GM11168 (cell line): Measurements from ENCODE around the gene TRMT44.

Source experiments
- in situ Hi-C: fragments of 300-500 bp; cut with MboI; formaldehyde crosslinking; loops from one replicate; pipeline ENCODE4 v1.12.0; 2022; ENCODE audit warnings: low sequenced_read_pairs; ENCODE audit not compliant: unreplicated experiment

Gene TRMT44

DNA sequence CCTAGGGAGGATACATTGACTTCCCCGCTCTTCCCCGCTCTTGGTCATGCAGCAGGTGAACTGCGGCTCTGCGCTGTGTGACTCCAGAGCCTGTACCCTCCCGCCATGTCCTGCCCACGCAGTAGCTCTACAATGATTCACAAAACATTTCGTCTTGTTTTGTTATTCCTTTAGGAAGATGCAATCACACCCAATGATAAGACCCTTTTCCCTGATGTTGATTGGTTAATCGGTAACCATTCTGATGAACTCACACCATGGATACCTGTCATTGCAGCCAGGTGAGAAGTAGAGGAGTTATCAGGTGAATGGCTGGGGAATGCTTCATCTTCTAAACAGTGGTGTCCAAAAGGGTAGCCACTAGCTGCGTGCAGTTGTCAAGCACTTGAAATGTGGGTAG lies 23.2 kb downstream of the TRMT44 start:
- in situ Hi-C loops, result no loop called here

DNA sequence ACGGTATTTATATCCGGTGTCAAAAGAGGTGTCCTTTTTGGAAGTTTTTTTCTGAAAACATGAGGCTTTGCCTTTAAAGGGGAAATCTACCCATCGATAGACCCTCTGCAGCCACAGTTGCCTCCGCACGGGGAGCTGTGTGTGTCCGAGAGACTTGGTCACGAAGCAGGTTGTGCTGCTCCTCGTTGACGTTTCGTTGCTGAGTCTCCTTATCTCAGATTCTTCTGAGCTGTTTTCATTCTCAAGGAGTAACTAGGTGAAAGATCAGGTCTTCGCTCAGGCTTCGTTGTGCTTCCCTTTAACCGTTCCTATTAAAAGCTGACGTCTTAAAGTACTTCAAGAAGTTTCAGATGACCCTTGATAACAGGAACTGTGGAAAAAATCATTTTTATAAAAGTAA lies 23.8 kb downstream of the TRMT44 start:
- in situ Hi-C loops, result no loop called here

DNA sequence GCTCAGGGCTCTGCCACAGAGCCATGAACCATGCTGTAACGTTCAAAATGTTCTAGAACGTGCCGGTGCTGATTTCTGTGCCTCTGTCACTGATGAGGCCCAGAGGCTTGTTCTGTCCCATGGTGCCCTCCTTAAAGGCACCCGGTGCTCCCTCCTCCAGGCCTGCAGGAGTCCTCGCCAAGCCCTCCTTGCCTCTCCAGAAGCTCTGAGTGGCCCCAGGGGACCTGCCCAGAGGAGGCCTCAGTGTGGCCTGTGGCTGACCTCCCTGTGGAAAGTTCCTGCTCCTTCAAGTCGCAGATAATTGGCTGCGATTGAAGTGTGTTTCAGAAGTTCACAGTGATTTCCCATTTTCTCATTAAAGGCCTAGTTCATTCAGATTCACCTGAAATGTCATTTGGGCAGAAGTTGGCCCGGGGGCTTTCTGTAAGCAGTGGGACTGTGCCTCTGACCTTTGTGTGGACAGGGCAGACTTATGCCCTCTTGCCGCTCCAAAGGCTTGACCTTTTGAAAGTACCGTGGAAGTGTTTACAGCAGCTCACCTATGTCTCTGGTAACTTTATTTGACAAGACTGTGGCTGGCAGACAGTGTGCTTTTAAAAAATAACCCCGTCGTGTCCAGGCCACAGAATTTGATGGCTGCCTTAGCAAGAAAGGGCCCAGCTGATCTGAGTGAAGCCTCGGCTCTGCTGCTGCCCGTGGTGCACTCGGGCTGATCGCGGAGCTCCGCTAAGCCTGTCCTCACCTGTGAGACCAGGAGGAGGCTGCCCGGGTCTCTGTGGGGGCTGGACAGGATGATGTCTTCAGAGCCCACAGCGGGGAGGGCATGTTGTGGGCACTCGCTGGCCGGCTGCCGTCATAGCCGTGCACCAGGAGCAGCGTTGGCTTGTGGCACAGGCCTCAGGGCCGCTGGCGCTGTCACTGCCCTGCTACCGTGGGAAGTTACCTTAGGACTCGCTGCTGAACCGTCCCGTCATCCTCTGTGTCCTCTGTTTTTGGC lies 25.3 kb downstream of the TRMT44 start:
- in situ Hi-C loops, result no loop called here

DNA sequence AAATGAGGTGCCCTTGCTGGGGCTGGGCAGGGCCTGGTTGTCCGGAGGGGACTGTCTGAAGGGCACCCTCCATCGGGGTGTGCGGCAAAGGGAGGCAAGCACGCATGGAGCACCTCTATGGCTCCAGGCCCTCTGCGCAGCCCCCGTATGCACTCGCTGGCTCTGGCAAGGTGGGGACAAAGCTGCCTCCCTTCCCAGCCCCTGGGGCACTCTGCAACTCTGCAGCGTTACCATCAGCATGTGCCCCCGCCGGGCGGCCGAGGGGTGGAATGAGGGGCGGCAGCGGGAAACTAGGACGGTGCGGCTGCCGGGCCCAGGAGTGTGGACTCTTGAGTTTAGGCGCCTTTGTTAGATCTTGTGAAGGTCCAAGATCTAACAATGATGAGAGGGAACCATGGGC lies 26.4 kb downstream of the TRMT44 start:
- in situ Hi-C loops, result no loop called here

DNA sequence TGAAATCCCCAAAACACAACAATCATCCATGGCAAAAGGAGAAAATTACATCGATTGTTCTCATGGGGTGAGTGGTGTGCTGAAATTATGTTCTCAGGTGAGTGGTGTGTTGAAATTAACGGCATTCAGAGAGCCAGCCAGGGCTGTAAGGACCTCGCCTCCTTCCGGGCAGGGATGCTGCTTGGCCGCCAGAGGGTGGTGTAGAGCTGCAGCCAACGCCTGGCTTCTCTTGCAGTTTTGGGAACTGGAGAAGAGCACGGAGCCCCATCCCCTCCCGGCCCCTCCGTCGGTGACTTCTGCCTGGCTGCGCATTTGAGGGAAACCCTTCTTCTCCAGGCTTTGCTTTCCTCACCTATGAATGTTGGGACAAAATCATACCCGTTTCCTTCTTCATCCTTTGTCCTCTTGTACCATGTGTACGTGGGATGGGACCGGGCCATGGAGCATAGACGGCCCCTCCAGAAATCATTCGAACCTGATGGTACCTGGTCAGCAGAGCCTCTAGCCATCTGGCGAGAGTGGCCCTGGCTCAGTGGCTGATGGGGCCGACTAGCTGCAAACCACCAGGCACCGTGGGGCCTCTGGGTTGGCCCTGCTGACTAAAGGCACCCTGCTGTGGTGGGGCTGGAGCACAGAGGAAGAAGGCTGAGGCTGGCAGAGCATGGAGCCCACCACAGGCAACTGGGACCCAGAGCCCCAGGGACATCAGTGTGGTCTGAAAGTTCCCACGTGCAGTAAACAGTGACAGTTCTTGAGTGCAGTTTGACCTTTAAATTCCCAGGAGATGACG lies 28.4 kb downstream of the TRMT44 start:
- in situ Hi-C loops, result no loop called here

DNA sequence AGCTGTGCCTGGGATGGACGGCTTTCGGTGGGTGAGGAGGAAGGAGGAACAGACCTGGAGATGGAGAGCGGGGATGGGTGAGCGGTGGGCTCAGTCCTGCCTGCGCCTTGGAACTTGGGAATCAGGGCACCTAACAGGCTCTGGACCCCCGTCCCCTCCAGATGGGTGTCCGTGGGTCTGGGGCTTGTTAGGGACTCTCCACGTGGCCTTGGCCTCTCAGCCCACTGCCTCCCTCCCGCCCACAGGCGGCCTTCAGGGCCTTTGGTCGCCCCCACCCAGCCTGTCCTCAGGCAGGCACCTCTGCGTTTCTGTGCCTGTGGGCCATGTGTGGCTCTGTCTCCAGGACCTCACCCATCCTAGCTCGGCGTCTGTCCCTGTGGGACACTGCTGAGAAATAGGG lies 29.0 kb downstream of the TRMT44 start:
- in situ Hi-C loops, result no loop called here

DNA sequence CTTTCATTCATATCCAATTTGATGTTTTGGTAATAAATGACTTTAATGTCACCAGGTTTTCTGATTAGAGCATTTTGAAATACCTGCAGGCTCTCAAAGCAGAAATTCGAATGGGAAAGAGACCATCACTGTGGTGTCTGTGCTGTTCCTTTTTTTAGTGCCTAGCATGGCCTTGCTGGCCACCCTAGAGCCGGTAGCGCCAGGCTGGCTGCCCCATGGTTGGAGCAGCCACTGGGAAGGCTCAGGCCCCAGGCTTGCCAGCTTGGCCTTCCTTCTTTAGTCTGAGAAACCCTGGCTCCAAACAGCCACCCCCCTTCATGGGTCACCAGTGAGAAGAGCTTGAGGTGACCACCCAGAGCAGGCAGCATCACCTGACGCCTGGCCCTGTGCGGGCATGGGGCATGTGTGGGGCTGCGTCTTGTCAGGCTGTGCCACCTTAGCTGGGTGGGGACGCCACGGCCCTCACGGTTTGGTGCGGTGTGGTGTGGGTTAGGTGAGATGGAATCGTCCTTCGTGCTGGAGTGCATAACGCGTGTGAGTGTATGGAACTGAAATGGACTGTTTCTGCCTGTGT lies 30.0 kb downstream of the TRMT44 start:
- in situ Hi-C loops, result loop anchor here (10.0 kb wide), 1 partner anchor 64 kb away; no protein-coding TSS in a partner anchor

DNA sequence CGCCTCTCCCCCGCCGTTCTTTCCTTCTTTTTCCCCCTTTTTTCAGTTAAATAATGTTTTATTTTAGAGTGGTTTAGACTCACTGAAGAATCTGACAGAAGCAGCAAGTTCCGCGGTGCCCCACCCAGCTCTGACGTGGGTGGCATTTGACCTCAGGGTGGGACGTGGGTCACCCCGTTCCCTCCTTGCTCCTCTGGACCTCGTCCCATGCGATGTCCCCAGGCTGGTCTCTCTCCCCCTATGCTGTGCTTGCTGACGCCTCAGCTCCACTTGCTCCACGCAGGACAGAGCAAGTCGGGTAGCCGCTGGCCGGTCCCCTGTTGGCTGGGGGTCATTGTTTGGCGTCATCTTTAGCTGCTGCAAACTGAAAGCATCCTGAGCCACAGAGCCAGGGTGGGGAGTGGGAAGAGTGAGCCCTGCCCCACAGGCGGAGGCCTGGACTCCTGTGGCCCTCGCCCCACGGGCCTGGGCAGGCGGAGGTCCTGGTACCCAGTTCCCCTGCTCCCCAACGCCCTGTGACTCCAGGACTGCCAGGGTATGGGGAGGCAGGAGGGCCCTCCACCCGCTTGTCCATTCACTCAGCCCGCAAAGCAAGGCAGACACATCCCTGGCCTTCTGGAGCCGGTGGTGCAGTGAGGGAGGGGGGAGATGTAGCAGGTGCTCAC lies 30.8 kb downstream of the TRMT44 start:
- in situ Hi-C loops, result loop anchor here (10.0 kb wide), 1 partner anchor 63 kb away; no protein-coding TSS in a partner anchor

DNA sequence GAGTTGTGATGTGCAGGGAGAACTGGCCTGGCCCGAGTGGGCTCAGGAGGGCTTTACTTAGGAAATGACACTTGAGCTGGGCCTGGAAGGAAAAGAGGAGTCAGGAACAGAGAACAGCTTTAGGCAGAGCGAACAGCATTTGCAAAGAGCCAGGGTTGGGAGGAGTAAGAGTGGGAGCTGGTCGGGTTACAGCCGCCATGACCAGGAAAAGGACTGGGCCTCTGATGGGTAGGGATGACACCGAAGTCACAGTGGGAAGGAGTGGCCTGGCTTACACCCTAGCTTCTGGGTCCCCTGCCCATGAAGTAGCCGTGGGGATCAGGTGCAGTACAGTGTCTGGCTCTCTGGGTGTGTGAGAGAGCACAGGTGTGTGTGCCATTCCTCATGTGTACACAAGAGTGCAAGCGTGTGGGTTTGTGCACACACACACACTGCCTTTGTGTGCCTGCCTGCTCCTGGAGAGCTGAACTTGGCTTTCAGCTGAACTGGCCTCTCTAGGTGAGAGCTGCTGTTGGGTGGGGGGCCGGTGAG lies 31.6 kb downstream of the TRMT44 start:
- in situ Hi-C loops, result loop anchor here (10.0 kb wide), 1 partner anchor 63 kb away; no protein-coding TSS in a partner anchor

DNA sequence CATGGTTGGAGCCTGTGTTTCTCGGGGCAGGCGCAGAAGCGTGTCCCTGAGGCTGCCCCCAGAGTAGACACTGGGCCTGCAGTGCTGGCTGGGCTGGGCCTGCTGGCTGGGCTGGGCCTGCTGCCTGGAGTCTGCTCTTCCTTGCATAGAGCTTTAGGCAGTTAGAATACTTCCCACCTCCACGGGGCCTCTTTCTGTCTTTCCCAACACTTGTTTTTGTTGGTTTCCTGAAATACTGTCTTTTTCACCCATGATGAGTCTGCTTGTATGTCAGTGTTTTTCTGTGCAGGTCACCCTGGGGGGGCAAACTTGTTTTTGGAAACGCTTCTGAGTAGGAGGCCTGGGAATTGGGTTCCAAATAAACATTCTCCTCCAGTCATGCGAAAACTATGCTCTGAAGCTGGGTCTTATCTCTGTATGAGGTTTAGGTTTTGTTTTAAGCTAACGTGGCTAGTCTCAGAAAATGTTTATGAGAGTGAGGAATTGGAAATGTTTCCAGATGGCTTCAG lies 32.2 kb downstream of the TRMT44 start:
- in situ Hi-C loops, result loop anchor here (10.0 kb wide), 1 partner anchor 62 kb away; no protein-coding TSS in a partner anchor

DNA sequence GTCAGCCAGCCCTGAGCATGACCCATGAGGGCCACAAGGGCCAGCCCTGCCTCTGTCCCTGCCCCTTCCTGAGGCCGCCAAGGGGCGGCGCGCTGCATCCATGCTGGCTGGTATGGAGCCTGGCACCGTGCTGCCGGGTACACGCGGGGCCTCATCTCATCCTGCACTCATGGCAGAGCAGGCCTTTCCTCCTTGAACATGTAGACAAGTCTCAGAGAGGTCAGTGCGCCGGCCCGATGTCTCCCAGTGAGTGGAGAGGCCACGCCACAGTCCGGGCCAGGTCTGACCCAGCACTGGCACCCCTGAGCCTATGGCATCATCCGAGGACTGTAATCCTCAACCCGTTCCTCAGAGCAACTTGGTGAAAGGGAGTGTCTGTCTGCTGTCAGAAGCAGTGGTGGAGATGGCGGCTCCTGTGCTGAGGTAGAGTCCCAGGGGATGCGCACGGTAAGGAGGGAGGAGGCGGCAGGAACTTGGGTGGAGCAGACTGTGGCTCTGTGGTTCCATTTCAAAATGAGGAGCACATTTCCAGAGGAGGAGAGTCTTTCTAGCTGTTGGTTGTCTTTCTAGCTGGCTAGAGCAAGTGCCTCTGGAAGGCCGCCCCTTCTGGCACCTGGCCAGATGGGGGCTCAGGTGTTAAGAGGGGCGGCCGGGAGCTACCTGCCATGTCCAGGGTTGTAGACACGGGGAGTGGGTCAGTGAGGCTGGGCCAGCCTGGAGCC lies 32.8 kb downstream of the TRMT44 start:
- in situ Hi-C loops, result loop anchor here (10.0 kb wide), 1 partner anchor 61 kb away; no protein-coding TSS in a partner anchor

DNA sequence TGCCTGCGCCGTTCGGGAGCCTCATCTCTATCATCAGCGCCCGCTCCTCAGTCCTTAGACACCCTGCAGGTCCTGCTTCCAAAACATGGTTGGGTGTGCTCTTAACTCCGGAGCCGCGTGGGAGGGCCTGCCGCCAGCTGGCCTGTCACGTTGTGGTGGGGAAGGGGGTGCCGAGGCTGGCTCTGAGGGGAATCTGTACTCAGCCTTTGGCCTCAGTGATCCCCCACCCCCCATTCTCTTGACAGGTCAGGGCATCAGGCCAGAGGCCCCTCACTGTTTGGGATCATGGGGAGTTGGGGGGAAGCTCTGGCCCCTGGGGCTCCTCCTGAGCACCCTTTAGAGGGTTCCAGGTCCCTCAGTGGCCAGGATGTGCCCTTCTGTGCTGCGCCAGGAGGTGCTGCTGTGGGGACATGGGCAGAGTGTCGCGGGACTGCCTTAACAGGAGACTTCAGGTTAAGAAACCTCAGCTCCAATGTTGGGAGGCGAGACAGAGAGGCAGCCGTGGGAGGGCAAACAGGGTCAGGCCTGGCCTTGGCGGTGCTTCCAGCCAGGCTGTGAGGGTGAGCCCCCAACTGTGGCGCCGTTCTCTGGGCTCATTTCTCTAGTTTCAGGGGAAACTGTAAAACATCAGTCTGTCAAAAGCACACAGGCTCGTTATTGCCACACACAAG lies 33.5 kb downstream of the TRMT44 start:
- in situ Hi-C loops, result loop anchor here (10.0 kb wide), 1 partner anchor 61 kb away; no protein-coding TSS in a partner anchor

DNA sequence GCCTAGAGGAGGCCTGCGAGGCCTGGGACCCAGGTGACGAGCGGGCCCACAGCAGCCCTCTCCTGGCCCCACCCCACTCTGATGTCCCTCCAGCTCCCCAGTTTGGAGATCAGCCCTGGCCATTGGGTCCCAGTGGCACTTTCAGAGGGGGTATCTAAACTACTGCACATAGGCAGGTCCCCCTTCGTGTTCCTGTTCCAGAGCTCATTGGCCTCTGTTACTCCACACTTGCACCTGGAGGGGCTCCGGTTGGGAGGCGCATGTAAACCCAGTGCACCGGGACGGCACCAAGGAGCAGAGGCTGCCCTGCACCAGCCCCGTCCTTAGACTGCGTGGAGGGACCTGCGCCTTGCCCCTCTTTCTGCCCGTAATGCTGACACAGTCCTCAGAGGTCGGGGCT lies 34.3 kb downstream of the TRMT44 start:
- in situ Hi-C loops, result loop anchor here (10.0 kb wide), 1 partner anchor 60 kb away; no protein-coding TSS in a partner anchor

DNA sequence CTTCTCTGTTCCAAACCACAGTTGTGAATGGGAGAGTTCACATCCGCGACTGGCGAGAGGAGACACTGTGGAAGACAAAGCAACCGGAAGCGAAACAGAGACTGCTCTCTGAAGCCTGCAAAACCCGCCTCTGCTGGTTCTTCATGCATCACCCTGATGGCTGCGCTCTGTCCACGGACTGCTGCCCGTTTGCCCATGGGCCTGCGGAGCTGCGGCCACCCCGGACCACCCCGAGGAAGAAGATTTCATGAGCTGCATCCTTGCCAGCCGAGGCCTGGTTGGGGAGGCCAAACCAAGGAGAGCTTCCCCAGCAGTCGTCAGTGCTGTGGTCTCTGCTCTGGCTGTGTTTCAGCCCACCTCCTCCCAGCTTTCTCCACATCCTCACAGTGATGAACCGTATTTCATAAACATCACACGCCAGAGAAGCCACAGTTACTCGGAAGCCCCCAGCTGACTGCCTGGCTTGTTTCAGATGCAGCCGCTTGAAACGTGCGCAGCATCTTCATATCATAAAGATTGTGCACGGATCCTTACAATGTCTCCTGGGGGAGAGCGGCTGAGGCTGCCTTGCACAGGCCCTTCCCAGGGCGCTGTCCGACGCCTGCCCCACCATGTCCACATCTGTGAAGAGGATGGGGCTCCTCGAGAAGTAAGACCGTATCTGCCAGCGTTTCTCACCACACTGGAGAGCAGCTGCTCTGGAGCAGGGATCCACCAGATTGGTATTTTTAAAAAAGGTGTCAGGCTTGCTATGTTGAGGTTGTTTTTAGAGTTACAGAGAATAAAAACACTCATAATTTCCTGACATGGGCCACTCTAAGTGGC lies 35.4 kb downstream of the TRMT44 start:
- in situ Hi-C loops, result loop anchor here (10.0 kb wide), 1 partner anchor 59 kb away; no protein-coding TSS in a partner anchor

DNA sequence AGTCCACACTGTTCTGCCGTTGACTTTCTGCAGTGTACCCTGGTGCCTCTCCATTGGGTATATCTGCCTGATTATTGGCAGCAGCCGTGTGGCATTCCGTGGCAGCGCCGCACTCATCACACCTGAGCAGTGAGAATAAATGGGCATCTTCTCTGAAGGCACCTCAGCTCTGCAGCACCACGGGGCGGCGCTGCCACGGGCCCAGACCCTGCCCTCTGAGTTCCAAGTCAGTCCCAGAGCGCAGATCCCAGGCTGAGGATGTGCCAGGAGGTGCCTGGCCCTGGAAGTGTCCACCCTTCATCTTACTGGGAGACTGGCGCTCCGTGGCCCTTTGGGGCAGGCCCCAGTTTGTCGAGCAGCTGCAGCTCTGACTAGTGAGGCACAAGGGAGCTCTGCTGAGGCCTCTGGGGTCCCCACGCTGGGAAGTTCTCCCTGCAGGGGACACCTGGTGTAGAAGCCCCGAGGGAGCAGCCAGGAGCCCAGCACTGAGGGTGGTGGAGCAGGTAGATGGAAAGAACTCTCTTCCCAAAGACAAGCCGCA lies 36.6 kb downstream of the TRMT44 start:
- in situ Hi-C loops, result loop anchor here (10.0 kb wide), 1 partner anchor 58 kb away; no protein-coding TSS in a partner anchor

DNA sequence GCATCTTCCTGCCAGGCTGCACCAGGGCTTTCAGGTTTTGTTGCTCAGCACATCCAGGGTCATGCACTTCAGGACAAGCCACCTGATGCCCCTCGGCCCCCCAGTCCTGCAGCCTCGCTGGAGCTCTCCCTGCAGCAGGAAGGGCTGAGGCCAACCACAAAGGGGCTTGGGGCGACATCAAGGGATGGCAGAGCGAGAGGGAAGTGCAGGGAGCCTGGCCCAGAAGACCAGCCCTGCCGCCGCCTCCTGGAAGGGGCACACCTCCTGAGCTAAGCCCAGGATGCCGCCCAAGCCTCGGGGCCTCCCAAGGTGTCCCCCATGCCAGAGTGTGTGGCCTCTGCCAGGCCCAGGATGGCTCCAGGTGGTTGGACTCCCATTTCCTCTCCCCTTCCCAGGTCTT lies 37.1 kb downstream of the TRMT44 start:
- in situ Hi-C loops, result loop anchor here (10.0 kb wide), 1 partner anchor 57 kb away; no protein-coding TSS in a partner anchor

DNA sequence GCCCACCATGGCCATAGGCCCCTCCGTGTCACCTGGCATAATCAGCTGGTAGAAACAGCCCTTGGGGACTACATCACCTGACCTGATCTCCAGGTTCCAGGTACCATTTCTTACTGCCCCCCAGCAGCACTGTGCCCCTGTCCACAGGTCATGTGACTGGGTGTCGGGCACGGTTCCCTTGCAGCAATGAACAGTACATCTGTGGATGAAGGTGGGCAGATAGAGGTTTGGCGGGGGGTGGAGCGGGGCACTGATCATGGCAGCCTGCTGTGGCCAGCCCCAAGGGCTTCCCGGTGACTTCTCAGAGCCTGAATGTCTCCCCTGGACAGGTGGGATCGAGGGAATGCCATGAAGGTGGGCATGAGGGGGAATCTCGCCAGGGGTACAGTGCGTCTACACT lies 37.8 kb downstream of the TRMT44 start:
- in situ Hi-C loops, result loop anchor here (10.0 kb wide), 1 partner anchor 56 kb away; no protein-coding TSS in a partner anchor
